GM23338 (cell line): ENCODE results near the gene ARL13B. TPM values are rescaled to one million over a fixed set of nuclear protein-coding genes. Genes with fewer than 3 reads are reported as not detected.

ENCODE experiments used
- ATAC-seq: fragments of 200-7000 bp; cut with Tn5 transposase; 3 replicates; pipeline ENCODE4 v1.9.1; 2020
- DNase-seq: peaks from one replicate; pipeline ENCODE4 v3.0.0-alpha.2; 2015; ENCODE audit warnings: low spot score
- H2AFZ ChIP-seq: fragments of 200-600 bp; sonication (generic); 2 replicates; pipeline ENCODE4 v1.8.0; 2016; ENCODE audit warnings: antibody characterized with exemption, mild to moderate bottlenecking, moderate library complexity
- H3F3A ChIP-seq: fragments of 200-600 bp; sonication (generic); replicated peaks from 2 replicates; pipeline ENCODE4 v1.8.0; 2017; ENCODE audit warnings: antibody characterized with exemption, mixed run types, low read depth
- H3K27ac ChIP-seq: fragments of 200-600 bp; sonication (generic); 2 replicates; pipeline ENCODE4 v1.6.1; 2016; ENCODE audit warnings: low read depth
- H3K27me3 ChIP-seq: fragments of 200-600 bp; sonication (generic); 2 replicates; pipeline ENCODE4 v1.8.0; 2016; ENCODE audit warnings: mild to moderate bottlenecking, mixed run types, moderate library complexity; ENCODE audit not compliant: insufficient read depth
- H3K36me3 ChIP-seq: fragments of 200-600 bp; sonication (generic); 2 replicates; pipeline ENCODE4 v1.8.0; 2016; ENCODE audit warnings: mild to moderate bottlenecking; ENCODE audit not compliant: insufficient read depth
- H3K4me1 ChIP-seq: fragments of 200-600 bp; sonication (generic); 2 replicates; pipeline ENCODE4 v1.8.0; 2016; ENCODE audit warnings: mild to moderate bottlenecking, moderate library complexity; ENCODE audit not compliant: insufficient read depth
- H3K4me2 ChIP-seq: fragments of 200-600 bp; sonication (generic); 2 replicates; pipeline ENCODE4 v1.7.1; 2017; ENCODE audit warnings: mixed run types
- H3K4me3 ChIP-seq: fragments of 200-600 bp; sonication (generic); 2 replicates; pipeline ENCODE4 v1.6.1; 2016; ENCODE audit warnings: mixed run types
- H3K79me2 ChIP-seq: fragments of 200-600 bp; sonication (generic); replicated peaks from 2 replicates; pipeline ENCODE4 v1.8.0; 2017; ENCODE audit warnings: mild to moderate bottlenecking; ENCODE audit not compliant: insufficient read depth
- H3K9me2 ChIP-seq: fragments of 200-600 bp; sonication (generic); 2 replicates; pipeline ENCODE4 v1.8.0; 2017; ENCODE audit not compliant: insufficient read depth
- H4K20me1 ChIP-seq: fragments of 200-600 bp; sonication (generic); replicated peaks from 2 replicates; pipeline ENCODE4 v1.8.0; 2017; ENCODE audit warnings: mild to moderate bottlenecking; ENCODE audit not compliant: insufficient read depth
- H3K27ac Mint-ChIP-seq: 2 replicates; pipeline ENCODE4 v1.8.0; 2020; ENCODE audit warnings: inconsistent platforms, mild to moderate bottlenecking, moderate library complexity, mixed read lengths
- H3K27me3 Mint-ChIP-seq: 3 replicates; pipeline ENCODE4 v1.8.0; 2022; ENCODE audit warnings: low read depth, mild to moderate bottlenecking, moderate library complexity, mixed read lengths, inconsistent platforms; ENCODE audit not compliant: insufficient read depth, poor library complexity
- H3K36me3 Mint-ChIP-seq: 3 replicates; pipeline ENCODE4 v1.8.0; 2021; ENCODE audit warnings: low read depth, mild to moderate bottlenecking, inconsistent platforms, moderate library complexity, mixed read lengths
- H3K4me1 Mint-ChIP-seq: 3 replicates; pipeline ENCODE4 v1.8.0; 2020; ENCODE audit warnings: mild to moderate bottlenecking, inconsistent platforms, mixed read lengths
- H3K4me3 Mint-ChIP-seq: 3 replicates; pipeline ENCODE4 v1.8.0; 2021; ENCODE audit warnings: moderate library complexity, mild to moderate bottlenecking, inconsistent platforms, mixed read lengths
- H3K9me3 Mint-ChIP-seq: 3 replicates; pipeline ENCODE4 v1.8.0; 2020; ENCODE audit warnings: moderate library complexity, mild to moderate bottlenecking, inconsistent platforms, mixed read lengths
- CREB1 ChIP-seq: fragments of 250-450 bp; sonication (Bioruptor Pico); IDR thresholded peaks from 2 replicates; pipeline ENCODE4 v1.5.0; 2020; ENCODE audit warnings: low read depth, mild to moderate bottlenecking, moderate library complexity
- ETS1 ChIP-seq: IDR thresholded peaks from 2 replicates; pipeline ENCODE4 v1.6.1; 2016; ENCODE audit warnings: antibody characterized with exemption
- EZH2phosphoT487 ChIP-seq: fragments of 200-600 bp; sonication (generic); IDR thresholded peaks from one replicate; pipeline ENCODE4 v1.8.1; 2018; ENCODE audit warnings: antibody characterized with exemption; ENCODE audit not compliant: unreplicated experiment
- NANOG ChIP-seq: IDR thresholded peaks from 2 replicates; pipeline ENCODE4 v1.6.1; 2016; ENCODE audit warnings: antibody characterized with exemption, borderline replicate concordance
- POLR2AphosphoS5 ChIP-seq: IDR thresholded peaks from 2 replicates; pipeline ENCODE4 v1.6.1; 2016; ENCODE audit warnings: antibody characterized with exemption, low read depth
- STAT1 ChIP-seq: IDR thresholded peaks from one replicate; pipeline ENCODE4 v1.6.1; 2016; ENCODE audit warnings: antibody characterized with exemption; ENCODE audit not compliant: unreplicated experiment
- ZNF331 ChIP-seq: fragments of 250-450 bp; sonication (Bioruptor Pico); IDR thresholded peaks from 2 replicates; pipeline ENCODE4 v1.5.0; 2020; ENCODE audit warnings: low read depth, mild to moderate bottlenecking, moderate library complexity
- ZNF462 ChIP-seq: fragments of 250-450 bp; sonication (Bioruptor Pico); IDR thresholded peaks from 2 replicates; pipeline ENCODE4 v1.5.0; 2020; ENCODE audit warnings: mild to moderate bottlenecking, moderate library complexity
- long read RNA-seq: library from polyadenylated mRNA; unstranded; transcript quantifications from one replicate; pipeline ENCODE4 v2.0.0, GENCODE V29; 2020; ENCODE audit not compliant: unreplicated experiment
- polyA plus RNA-seq: library from polyadenylated mRNA; unstranded; fragments of >200 nt; fragmentation: Nextera tagmentation; extraction: Ambion mirVana; gene quantifications from 2 replicates; pipeline ENCODE4 v1.2.1, GENCODE V29; 2016
- total RNA-seq: library from RNA; depleted of rRNA; stranded (reverse); fragments of >200 nt; shearing (Covaris generic); gene quantifications from 2 replicates; pipeline ENCODE4 v1.2.3, GENCODE V29; 2014; rRNA removed

Gene ARL13B
- total RNA-seq (7.9 and 8.5 TPM in 2 replicates), polyA plus RNA-seq (13.8 and 17.1 TPM in 2 replicates)
- long read RNA-seq, partial matches to known transcripts: 12 of 15 reads
- long read RNA-seq, other reads (novel, unspliced or antisense): 3 of 15 reads

GRCh38 chr3:93979850-93980676, at the start of gene ARL13B:
ARL13B (plus strand) TSS chr3:93980155; CDS start chr3:93980424, 269 bp downstream.
- Mint-ChIP-seq H3K4me3 (peak within 1 kb of the TSS; percentile 92), H3K27ac (peak within 1 kb of the TSS; percentile 84), H3K4me1 (peaks cover 10% of the 10 kb centered on the region), H3K27me3 (peaks cover 5% of the 10 kb centered on the region), H3K9me3 (no peaks in the 10 kb centered on the region; the same call in 2 of the 3 replicates), H3K36me3 (no peaks in the 10 kb centered on the region; the same call in 2 of the 3 replicates)
- TF ChIP-seq CREB1 (CRISPR knock-in tag): peak; percentile 87
- peak; percentile 89 for TF ChIP-seq POLR2AphosphoS5
- no peak for TF ChIP-seq ETS1
- no peak within 1 kb of the TSS for H3K27ac ChIP-seq
- H2AFZ ChIP-seq: peak within 1 kb of the TSS; percentile 20; the same call in 1 of the 2 replicates
- H3K36me3 ChIP-seq: no peaks in the 10 kb centered on the region
- H3F3A ChIP-seq: no peaks in the 10 kb centered on the region
- no peaks in the 10 kb centered on the region for H3K27me3 ChIP-seq
- H3K4me1 ChIP-seq: peaks cover 11% of the 10 kb centered on the region; the same call in 1 of the 2 replicates
- H4K20me1 ChIP-seq: peaks cover 8% of the 10 kb centered on the region; the same call in 1 of the 2 replicates
- no peaks in the 10 kb centered on the region for H3K9me2 ChIP-seq
- H3K4me2 ChIP-seq: peak within 1 kb of the TSS; percentile 83
- peak within 1 kb of the TSS; percentile 66 for H3K4me3 ChIP-seq
- peaks cover 35% of the 10 kb centered on the region for H3K79me2 ChIP-seq
- ATAC-seq: peak; percentile 99
- peak; percentile 100 for DNase-seq

GRCh38 chr3:93931597-93932229, 48.2 kb upstream of the ARL13B start:
- no peaks in the 10 kb centered on the region for H3K27me3 ChIP-seq
- Mint-ChIP-seq H3K27me3 (no peaks in the 10 kb centered on the region), H3K9me3 (peaks cover 86% of the 10 kb centered on the region), H3K4me3 (no peak overlapping the region), H3K27ac (no peak overlapping the region), H3K4me1 (no peaks in the 10 kb centered on the region), H3K36me3 (peaks cover 21% of the 10 kb centered on the region)
- no peak overlapping the region for H3K27ac ChIP-seq
- H3K4me2 ChIP-seq: no peak overlapping the region
- no peak for ATAC-seq
- H4K20me1 ChIP-seq: no peaks in the 10 kb centered on the region
- H3K4me3 ChIP-seq: no peak overlapping the region
- H3K9me2 ChIP-seq: no peaks in the 10 kb centered on the region
- H3K4me1 ChIP-seq: no peaks in the 10 kb centered on the region
- H3K36me3 ChIP-seq: no peaks in the 10 kb centered on the region
- no peak overlapping the region for H2AFZ ChIP-seq
- no peaks in the 10 kb centered on the region for H3F3A ChIP-seq
- no peaks in the 10 kb centered on the region for H3K79me2 ChIP-seq
- no peak for DNase-seq
- TF ChIP-seq ZNF331 (CRISPR knock-in tag) (no peak), NANOG (no peak), ZNF462 (CRISPR knock-in tag) (no peak), CREB1 (CRISPR knock-in tag) (no peak), EZH2phosphoT487 (no peak), STAT1 (no peak)
